Esophagus squamous epithelium (tissue), 5 donors: ENCODE data around the gene C1QTNF7. TPM values are rescaled to one million over a fixed set of nuclear protein-coding genes. Genes with fewer than 3 reads are reported as not detected.

ENCODE experiments used
- DNase-seq: peaks from one replicate; lab custom pipeline; 2025; lab: John Stamatoyannopoulos, UW
- H3K27ac ChIP-seq, 4 donors: fragments of 200-600 bp; sonication (generic); one replicate each; pipeline ENCODE4 v1.5.1; 2016 to 2019; ENCODE audit warnings: mild to moderate bottlenecking in 1 of 4
- H3K27me3 ChIP-seq, 4 donors: fragments of 200-600 bp; sonication (generic); 1 replicate in 3 of 4; 2 replicates in 1 of 4; pipeline versions ENCODE4 v1.5.1 to v1.6.0; 2017 to 2021; ENCODE audit warnings: antibody characterized with exemption in 1 of 4
- H3K36me3 ChIP-seq, 3 donors: fragments of 200-600 bp; sonication (generic); one replicate each; pipeline ENCODE4 v1.5.1; 2016 to 2019
- H3K4me1 ChIP-seq, 3 donors: fragments of 200-600 bp; sonication (generic); one replicate each; pipeline ENCODE4 v1.5.1; 2017 to 2019
- H3K4me3 ChIP-seq, 4 donors: fragments of 200-600 bp; sonication (generic); 1 replicate in 3 of 4; 2 replicates in 1 of 4; pipeline ENCODE4 v1.5.1; 2016 to 2019; ENCODE audit warnings: mild to moderate bottlenecking in 2 of 4, moderate library complexity in 1 of 4
- H3K9me3 ChIP-seq, 3 donors: fragments of 200-600 bp; sonication (generic); one replicate each; pipeline ENCODE4 v1.5.1; 2016 to 2019
- POLR2A ChIP-seq, 4 donors: fragments of 450-650 bp; IDR thresholded peaks; one replicate each; pipeline ENCODE4 v1.6.1; 2017; ENCODE audit warnings: antibody characterized with exemption in 4 of 4, mild to moderate bottlenecking in 4 of 4, moderate library complexity in 3 of 4
- WGBS, 2 donors: methylation state at CpG; one replicate each; pipeline ENCODE4 v1.1.5; 2018; 5-methylcytosine and 5-hydroxymethylcytosine counted together
- intact Hi-C: fragments of 100-400 bp; cut with DNase I; formaldehyde crosslinking; loops from one replicate; pipeline ENCODE4 v1.15.0; 2022
- total RNA-seq, 4 donors: library from RNA; depleted of rRNA; stranded (reverse); fragments of >200 nt; gene quantifications; one replicate each; pipeline ENCODE4 v1.1.0, GENCODE V29; 2016
- TF ChIP-seq, protein P1 (sequence below), 6 experiments: fragments of 450-650 bp in 4 of 6; fragments of 200-600 bp in 2 of 6; sonication (generic) in 2 of 6; IDR thresholded peaks; one replicate each; pipeline ENCODE4 v1.5.1; 2016 to 2019; ENCODE audit warnings: antibody characterized with exemption in 6 of 6, mild to moderate bottlenecking in 4 of 6, moderate library complexity in 4 of 6
- donor health status: DM: yes; HTN: yes; CAD: no.

The C1QTNF7 gene
- total RNA-seq, 4 donors from 2014 or later: 0.11 to 12.2 (median 1.5) TPM

- H3K9me3 ChIP-seq: no peaks in the 10 kb centered on the region
- no peaks in the 10 kb centered on the region for H3K27me3 ChIP-seq
- WGBS, 2 donors: 71 to 83% methylated on average over 5 to 6 of the region's 6 CpGs
- TF ChIP-seq, protein P1, sequence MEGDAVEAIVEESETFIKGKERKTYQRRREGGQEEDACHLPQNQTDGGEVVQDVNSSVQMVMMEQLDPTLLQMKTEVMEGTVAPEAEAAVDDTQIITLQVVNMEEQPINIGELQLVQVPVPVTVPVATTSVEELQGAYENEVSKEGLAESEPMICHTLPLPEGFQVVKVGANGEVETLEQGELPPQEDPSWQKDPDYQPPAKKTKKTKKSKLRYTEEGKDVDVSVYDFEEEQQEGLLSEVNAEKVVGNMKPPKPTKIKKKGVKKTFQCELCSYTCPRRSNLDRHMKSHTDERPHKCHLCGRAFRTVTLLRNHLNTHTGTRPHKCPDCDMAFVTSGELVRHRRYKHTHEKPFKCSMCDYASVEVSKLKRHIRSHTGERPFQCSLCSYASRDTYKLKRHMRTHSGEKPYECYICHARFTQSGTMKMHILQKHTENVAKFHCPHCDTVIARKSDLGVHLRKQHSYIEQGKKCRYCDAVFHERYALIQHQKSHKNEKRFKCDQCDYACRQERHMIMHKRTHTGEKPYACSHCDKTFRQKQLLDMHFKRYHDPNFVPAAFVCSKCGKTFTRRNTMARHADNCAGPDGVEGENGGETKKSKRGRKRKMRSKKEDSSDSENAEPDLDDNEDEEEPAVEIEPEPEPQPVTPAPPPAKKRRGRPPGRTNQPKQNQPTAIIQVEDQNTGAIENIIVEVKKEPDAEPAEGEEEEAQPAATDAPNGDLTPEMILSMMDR (IDR thresholded peaks at IDR 0.05): no peak
- TF ChIP-seq POLR2A (IDR thresholded peaks at IDR 0.05): no peak
- intact Hi-C loops: no loop called here
- no peaks in the 10 kb centered on the region for H3K36me3 ChIP-seq
- DNase-seq: no peak
- no peak overlapping the region for H3K27ac ChIP-seq
- no peak overlapping the region for H3K4me3 ChIP-seq
- peaks cover 0 to 13% (median 4%) of the 10 kb centered on the region in 3 donors for H3K4me1 ChIP-seq
These were observed 11.2 kb upstream of the C1QTNF7 start for GRCh38 chr4:15416357-15417232.

GRCh38 chr4:15417233-15417660, 10.6 kb upstream of the C1QTNF7 start:
- no peak overlapping the region for H3K27ac ChIP-seq
- peaks cover 0 to 13% (median 4%) of the 10 kb centered on the region in 3 donors for H3K4me1 ChIP-seq
- DNase-seq: no peak
- no peaks in the 10 kb centered on the region for H3K27me3 ChIP-seq
- H3K4me3 ChIP-seq: no peak overlapping the region
- H3K9me3 ChIP-seq: no peaks in the 10 kb centered on the region
- intact Hi-C loops: no loop called here
- no peaks in the 10 kb centered on the region for H3K36me3 ChIP-seq
- TF ChIP-seq POLR2A (IDR thresholded peaks at IDR 0.05): no peak
- TF ChIP-seq, protein P1 (IDR thresholded peaks at IDR 0.05): no peak

- Histone ChIP-seq H3K27ac (no peak overlapping the region), H3K36me3 (no peaks in the 10 kb centered on the region), H3K4me3 (no peak overlapping the region), H3K9me3 (no peaks in the 10 kb centered on the region), H3K27me3 (no peaks in the 10 kb centered on the region), H3K4me1 (peaks cover 0 to 13% (median 0%) of the 10 kb centered on the region in 3 donors)
- no peak for DNase-seq
- TF ChIP-seq, protein P1 (IDR thresholded peaks at IDR 0.05): no peak
- TF ChIP-seq POLR2A (IDR thresholded peaks at IDR 0.05): no peak
- intact Hi-C loops: no loop called here
- WGBS, 2 donors: 50 to 51% methylated on average over 2 of the region's 2 CpGs
These were observed 8.9 kb upstream of the C1QTNF7 start for GRCh38 chr4:15418956-15419355.

DNA sequence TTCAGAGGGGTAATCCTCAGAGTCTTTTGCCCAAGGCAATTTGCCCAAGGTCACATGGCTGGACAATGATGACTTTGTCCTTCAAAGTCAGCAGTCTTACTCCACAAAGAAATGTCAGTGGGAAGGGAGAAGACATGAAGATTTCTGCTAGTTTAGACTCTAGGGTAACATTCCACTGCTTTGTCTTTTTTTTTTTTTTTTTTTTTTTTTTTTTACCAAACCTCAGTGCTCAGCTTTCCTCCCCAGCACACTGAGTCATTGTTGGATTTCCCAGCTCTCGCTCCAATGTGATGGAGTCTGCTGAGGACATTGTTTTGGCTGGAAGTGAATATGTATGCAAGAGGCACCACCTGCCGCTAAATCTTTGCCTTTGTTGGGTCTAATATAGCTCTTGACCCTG, 7.2 kb upstream of the C1QTNF7 start:
- TF ChIP-seq POLR2A (IDR thresholded peaks at IDR 0.05): no peak
- TF ChIP-seq, protein P1 (IDR thresholded peaks at IDR 0.05): no peak
- H3K9me3 ChIP-seq: no peaks in the 10 kb centered on the region
- no peak overlapping the region for H3K4me3 ChIP-seq
- H3K4me1 ChIP-seq: peaks cover 0 to 22% (median 8%) of the 10 kb centered on the region in 3 donors
- H3K27ac ChIP-seq: peak overlapping the region in 1 of 4 donors; percentile 22
- intact Hi-C loops: no loop called here
- DNase-seq: no peak
- no peaks in the 10 kb centered on the region for H3K27me3 ChIP-seq
- no peaks in the 10 kb centered on the region for H3K36me3 ChIP-seq
- 14 to 40% methylated on average over 2 of the region's 2 CpGs for WGBS, 2 donors

DNA sequence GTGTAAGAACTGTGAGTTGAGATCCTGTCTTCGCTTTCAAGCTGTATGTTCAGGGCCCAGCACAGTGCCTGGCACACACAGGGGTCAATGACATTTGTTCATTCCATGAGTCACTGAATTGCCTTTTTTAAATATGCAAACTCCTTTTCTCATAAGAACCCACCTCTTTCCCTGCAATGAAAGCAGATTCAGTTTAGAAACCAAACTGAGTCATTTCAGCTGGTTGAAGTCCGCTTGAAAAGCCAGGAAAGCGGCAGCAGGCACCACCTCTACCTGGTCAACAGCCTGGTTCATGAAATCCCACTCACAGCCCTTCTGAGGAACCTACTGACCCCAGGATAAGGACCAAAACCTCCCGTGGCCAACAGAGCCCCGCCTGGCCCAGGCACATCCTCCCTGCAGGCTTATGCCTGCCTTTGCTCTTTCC, 4.5 kb upstream of the C1QTNF7 start:
- Histone ChIP-seq H3K4me1 (peaks cover 0 to 40% (median 24%) of the 10 kb centered on the region in 3 donors), H3K9me3 (no peaks in the 10 kb centered on the region), H3K27ac (peak overlapping the region in 1 of 4 donors; percentile 60), H3K4me3 (no peak overlapping the region), H3K36me3 (no peaks in the 10 kb centered on the region), H3K27me3 (no peaks in the 10 kb centered on the region)
- no peak for DNase-seq
- TF ChIP-seq, protein P1 (IDR thresholded peaks at IDR 0.05): no peak
- TF ChIP-seq POLR2A (IDR thresholded peaks at IDR 0.05): no peak
- intact Hi-C loops: no loop called here
- WGBS, 2 donors: 43 to 55% methylated on average over 4 to 5 of the region's 5 CpGs
